PFSK-1 (cell line): ENCODE measurements around the gene SLC35B4.

ENCODE experiments used
- POLR2AphosphoS5 ChIP-seq: IDR thresholded peaks from 2 replicates; pipeline ENCODE4 v1.6.1; 2012; ENCODE audit warnings: low read depth, mild to moderate bottlenecking, control low read depth, low read length, moderate library complexity
- TAF1 ChIP-seq: IDR thresholded peaks from 2 replicates; pipeline ENCODE4 v1.6.1; 2012; ENCODE audit warnings: low read length, control low read depth, borderline replicate concordance; ENCODE audit not compliant: insufficient read depth

DNA sequence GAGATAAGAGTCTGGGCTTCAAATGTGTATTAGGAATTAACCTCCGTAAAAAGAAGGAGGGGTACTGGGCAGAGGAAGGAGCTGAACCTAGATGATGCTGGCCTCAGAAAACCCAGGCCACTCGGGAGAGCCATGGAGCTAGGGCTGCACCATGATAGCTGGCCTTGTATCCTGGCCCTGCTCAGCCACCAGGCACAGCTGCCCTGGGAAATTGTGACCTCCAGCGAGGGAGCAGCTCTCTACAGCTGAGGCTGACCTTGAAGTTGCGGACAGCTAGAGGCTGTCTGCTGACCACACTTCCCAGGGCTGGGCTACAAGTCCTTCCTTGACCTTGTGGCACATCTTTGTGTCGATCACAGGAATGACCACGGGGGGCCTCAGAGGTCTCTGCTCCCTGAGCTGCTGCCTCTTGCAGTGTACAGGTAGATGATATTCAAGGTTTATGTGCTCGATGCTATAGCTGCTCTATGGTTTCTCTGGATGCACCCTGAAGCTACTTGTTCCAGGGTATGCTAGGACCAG lies 38.3 kb upstream of the SLC35B4 start:
- TF ChIP-seq TAF1 (no peak), POLR2AphosphoS5 (no peak)
